GM18498 (cell line): ENCODE measurements around the gene SPP1.
A peak's percentile ranks its signal among the peaks of the same experiment; 100 is the strongest.
"Not testable (repeated sequence)": the region's sequence is repeated elsewhere in the genome, so short reads cannot be mapped to it uniquely, and the experiment has no call there.

Experiments used
- ATAC-seq: cut with Tn5 transposase; IDR thresholded peaks from one replicate; pipeline ENCODE4 v1.9.1; 2021; ENCODE audit warnings: mild to moderate bottlenecking, moderate library complexity; ENCODE audit not compliant: unreplicated experiment

The SPP1 gene

GRCh38 chr4:87985097-87985886, 9.8 kb downstream of the SPP1 start:
- ATAC-seq, result peak; percentile 96

- no peak for ATAC-seq
Measured at GRCh38 chr4:87985887-87986200, 10.3 kb downstream of the SPP1 start.

- no peak for ATAC-seq
Measured at GRCh38 chr4:87986508-87986907, 11.0 kb downstream of the SPP1 start.

GRCh38 chr4:87989765-87990164, 14.3 kb downstream of the SPP1 start:
- no peak for ATAC-seq

GRCh38 chr4:87995435-87995834, 19.9 kb downstream of the SPP1 start:
- ATAC-seq, result no peak

GRCh38 chr4:87999191-87999691, 23.7 kb downstream of the SPP1 start:
- not testable (repeated sequence) for ATAC-seq

- no peak for ATAC-seq
Measured at GRCh38 chr4:88001871-88002270, 26.4 kb downstream of the SPP1 start.

- no peak for ATAC-seq
Measured at GRCh38 chr4:88002786-88003185, 27.3 kb downstream of the SPP1 start.

GRCh38 chr4:88003261-88003660, 27.7 kb downstream of the SPP1 start:
- no peak for ATAC-seq

GRCh38 chr4:88005076-88005475, 29.6 kb downstream of the SPP1 start:
- ATAC-seq, result no peak

- no peak for ATAC-seq
Measured at GRCh38 chr4:88005946-88006345, 30.4 kb downstream of the SPP1 start.

- ATAC-seq, result no peak
Measured at GRCh38 chr4:88006956-88007303, 31.4 kb downstream of the SPP1 start.

GRCh38 chr4:88007304-88008121, 32.0 kb downstream of the SPP1 start, which contains the start of gene PKD2:
PKD2 (plus strand) TSS chr4:88007635; CDS start chr4:88007734, 99 bp downstream.
- ATAC-seq, result peak; percentile 93

GRCh38 chr4:88008122-88008742, 32.7 kb downstream of the SPP1 start:
- ATAC-seq, result peak; percentile 41

- no peak for ATAC-seq
Measured at GRCh38 chr4:88008743-88009171, 33.2 kb downstream of the SPP1 start.

GRCh38 chr4:88009871-88010270, 34.4 kb downstream of the SPP1 start:
- no peak for ATAC-seq

- ATAC-seq, result no peak
Measured at GRCh38 chr4:88010966-88011365, 35.5 kb downstream of the SPP1 start.

GRCh38 chr4:88012647-88013046, 37.1 kb downstream of the SPP1 start:
- peak; percentile 57 for ATAC-seq

- ATAC-seq, result no peak
Measured at GRCh38 chr4:88014386-88014905, 38.9 kb downstream of the SPP1 start.

- ATAC-seq, result no peak
Measured at GRCh38 chr4:88015659-88016295, 40.3 kb downstream of the SPP1 start.
